GM19351 (cell line): ENCODE measurements around the gene COL8A1.
"Not testable (repeated sequence)": the region's sequence is repeated elsewhere in the genome, so short reads cannot be mapped to it uniquely, and the experiment has no call there.

ENCODE experiments used
- ATAC-seq: cut with Tn5 transposase; IDR thresholded peaks from one replicate; pipeline ENCODE4 v1.9.1; 2021; ENCODE audit warnings: mild to moderate bottlenecking, moderate library complexity; ENCODE audit not compliant: unreplicated experiment

The COL8A1 gene

GRCh38 chr3:99702953-99703943 is 64.9 kb downstream of the COL8A1 start:
- ATAC-seq, result no peak

DNA sequence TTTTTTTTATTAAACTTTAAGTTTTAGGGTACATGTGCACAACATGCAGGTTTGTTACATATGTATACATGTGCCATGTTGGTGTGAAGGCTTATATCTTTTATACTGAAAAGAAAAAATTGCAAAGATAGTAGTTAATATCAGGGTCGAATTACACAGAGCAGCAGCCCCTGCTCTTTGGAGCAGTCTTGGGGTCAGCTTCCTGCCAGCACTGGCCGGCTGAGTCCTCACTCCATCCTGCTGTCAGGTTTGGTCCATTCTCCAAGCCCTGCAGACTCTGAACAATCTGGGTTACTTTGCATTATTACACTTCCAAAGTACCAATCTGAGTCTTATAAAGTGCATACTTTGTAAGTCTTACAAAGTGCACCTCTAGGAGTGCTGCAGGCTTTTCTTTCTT is 66.0 kb downstream of the COL8A1 start:
- ATAC-seq, result no peak

- no peak for ATAC-seq
Observed at GRCh38 chr3:99706410-99706809, 68.0 kb downstream of the COL8A1 start.

GRCh38 chr3:99708207-99708745 is 69.9 kb downstream of the COL8A1 start:
- ATAC-seq, result no peak

DNA sequence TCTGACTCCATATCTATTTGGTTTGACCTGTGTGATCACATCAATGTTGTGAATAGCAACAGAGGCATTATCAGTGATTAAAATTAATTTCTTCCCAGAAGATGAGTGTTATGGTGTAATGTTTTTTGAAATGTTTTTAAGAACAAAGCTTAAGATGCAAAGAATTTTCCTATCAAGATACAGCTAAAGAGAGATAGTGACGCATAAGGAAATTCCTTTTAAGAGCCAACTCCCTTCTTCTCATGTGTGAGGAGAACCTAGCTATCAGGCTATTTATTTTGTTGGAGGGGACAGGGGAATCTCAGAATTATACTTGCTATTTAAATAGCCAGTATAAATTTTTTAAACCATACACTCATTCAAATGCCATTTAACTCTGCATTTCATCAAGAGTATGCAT is 71.3 kb downstream of the COL8A1 start:
- ATAC-seq, result no peak

- ATAC-seq, result no peak
Observed at GRCh38 chr3:99710094-99710493, 71.7 kb downstream of the COL8A1 start.

- no peak for ATAC-seq
Observed at GRCh38 chr3:99711351-99711750, 73.0 kb downstream of the COL8A1 start.

DNA sequence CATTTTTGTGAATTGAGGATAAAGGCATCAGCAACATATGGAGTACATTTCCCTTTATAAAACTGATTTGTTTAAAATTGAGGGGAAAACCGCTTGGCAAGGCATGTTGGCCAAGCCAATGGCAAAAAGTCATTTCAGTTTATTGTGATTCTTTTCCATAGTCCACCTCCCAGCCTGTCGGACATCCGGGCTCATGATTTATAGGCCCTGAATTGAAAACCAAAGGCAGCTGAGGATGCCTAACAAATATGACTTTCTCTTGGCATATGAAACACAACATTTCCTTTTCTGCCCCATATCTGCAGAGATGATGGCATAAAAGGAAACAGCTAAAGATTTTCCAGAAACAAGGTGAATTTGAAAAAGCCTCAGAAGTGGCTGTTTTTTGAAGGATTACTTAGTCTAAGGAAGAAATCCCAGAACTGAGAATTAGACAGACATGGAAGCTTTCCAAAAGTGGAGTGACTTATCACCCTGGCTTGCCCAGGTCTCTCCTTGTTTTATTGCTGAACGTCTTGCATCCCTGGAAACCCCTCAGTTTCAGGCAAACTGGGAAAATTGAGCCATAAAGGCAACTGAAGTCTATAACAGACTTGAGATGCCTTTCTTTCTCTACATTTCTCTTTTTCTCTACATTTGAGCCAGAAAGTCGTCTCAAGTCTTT is 74.0 kb downstream of the COL8A1 start:
- no peak for ATAC-seq

DNA sequence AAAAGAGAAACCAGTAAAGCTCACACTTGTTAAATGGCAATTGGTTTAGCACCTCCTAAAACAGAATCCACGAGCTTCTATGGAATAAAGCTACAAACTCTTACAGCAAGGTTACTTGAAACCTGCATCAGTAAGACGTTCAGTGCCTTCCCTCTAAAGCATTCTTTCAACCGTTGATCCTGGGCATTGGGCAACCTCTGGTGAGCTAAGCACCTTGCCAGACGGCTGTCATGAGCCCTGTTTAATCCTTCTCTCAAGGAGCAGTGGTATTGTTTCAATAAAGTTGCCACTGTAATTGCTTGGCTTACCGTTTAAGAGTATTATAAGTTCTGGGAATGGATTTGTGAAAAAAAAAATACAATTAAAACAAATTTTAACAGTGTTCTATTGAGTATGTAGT is 75.0 kb downstream of the COL8A1 start:
- no peak for ATAC-seq

GRCh38 chr3:99714146-99714545 is 75.8 kb downstream of the COL8A1 start:
- ATAC-seq, result no peak

GRCh38 chr3:99714575-99714974 is 76.2 kb downstream of the COL8A1 start:
- ATAC-seq, result no peak

GRCh38 chr3:99716463-99716995 is 78.1 kb downstream of the COL8A1 start:
- no peak for ATAC-seq

- no peak for ATAC-seq
Observed at GRCh38 chr3:99720985-99721632, 82.7 kb downstream of the COL8A1 start.

- ATAC-seq, result no peak
Observed at GRCh38 chr3:99721633-99722007, 83.2 kb downstream of the COL8A1 start.

GRCh38 chr3:99724276-99724675 is 85.9 kb downstream of the COL8A1 start:
- no peak for ATAC-seq

GRCh38 chr3:99730870-99731269 is 92.5 kb downstream of the COL8A1 start:
- ATAC-seq, result no peak

DNA sequence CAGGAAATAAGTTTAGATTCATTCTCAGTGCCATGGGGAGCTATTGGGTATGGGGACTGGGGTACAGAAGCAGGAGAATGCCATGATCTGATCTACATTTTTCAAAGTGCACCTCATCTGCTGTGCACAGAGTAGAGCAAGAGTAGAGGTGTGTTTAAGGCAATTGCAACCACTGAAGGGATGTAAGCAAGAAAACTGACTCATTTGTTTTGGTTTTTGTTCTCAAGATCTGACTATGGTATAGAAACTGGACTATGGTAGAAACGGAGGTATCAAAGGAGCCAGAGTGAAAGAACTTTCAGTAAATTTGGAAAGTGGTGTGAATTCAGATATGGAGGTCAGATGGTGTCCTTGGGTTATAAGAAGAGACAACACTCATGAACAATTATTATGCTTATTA is 93.1 kb downstream of the COL8A1 start:
- ATAC-seq, result peak; percentile 81

- not testable (repeated sequence) for ATAC-seq
Observed at GRCh38 chr3:99740371-99740770, 102.0 kb downstream of the COL8A1 start.

GRCh38 chr3:99741588-99741987 is 103.2 kb downstream of the COL8A1 start:
- no peak for ATAC-seq

DNA sequence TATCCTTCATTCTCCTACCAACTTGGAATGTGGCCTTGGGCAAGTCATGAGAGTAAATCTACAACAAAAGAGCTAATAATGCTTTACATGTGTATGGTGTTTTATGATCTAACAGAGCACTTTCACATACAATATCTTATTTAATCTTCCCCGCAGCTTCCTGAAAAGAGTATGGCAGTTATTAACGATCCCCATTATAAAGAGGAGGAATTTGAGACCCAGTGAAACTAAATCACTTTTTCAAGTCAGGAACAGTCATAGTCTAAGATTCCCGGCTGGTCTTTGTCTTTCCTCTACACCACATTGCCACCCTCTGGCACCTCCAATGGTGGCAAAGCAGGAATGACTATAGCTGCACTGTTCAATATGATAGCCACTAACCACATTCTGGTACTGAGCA is 109.5 kb downstream of the COL8A1 start:
- ATAC-seq, result no peak

DNA sequence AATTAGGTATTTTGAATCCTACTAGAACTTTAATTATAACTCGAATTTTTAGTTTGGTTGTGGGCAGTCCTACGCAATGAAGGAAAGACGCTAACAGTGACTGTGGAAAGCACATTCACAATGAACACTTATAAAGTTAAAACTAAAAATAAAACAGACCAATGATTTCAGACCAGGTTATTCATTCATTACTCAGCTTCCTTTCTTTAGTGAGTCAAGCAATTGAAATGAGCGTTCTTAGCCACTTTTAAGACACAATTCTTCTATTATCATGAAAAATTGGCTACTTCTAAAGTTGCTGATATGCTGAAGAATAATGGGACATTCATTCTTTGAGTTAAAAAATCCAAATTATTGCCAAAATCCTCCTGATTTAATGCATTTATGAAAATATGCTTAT is 113.3 kb downstream of the COL8A1 start:
- ATAC-seq, result no peak
